Activated T-cell treated with anti-CD3 and anti-CD28 coated beads for 1 hour (primary cell): Measurements from ENCODE around the gene SHANK2.
"Not testable (repeated sequence)": the region's sequence is repeated elsewhere in the genome, so short reads cannot be mapped to it uniquely, and the experiment has no call there.

ENCODE experiments used
- DNase-seq: peaks from one replicate; pipeline ENCODE4 v3.0.0-alpha.2; 2020; ENCODE audit warnings: low read depth

Gene SHANK2

DNA sequence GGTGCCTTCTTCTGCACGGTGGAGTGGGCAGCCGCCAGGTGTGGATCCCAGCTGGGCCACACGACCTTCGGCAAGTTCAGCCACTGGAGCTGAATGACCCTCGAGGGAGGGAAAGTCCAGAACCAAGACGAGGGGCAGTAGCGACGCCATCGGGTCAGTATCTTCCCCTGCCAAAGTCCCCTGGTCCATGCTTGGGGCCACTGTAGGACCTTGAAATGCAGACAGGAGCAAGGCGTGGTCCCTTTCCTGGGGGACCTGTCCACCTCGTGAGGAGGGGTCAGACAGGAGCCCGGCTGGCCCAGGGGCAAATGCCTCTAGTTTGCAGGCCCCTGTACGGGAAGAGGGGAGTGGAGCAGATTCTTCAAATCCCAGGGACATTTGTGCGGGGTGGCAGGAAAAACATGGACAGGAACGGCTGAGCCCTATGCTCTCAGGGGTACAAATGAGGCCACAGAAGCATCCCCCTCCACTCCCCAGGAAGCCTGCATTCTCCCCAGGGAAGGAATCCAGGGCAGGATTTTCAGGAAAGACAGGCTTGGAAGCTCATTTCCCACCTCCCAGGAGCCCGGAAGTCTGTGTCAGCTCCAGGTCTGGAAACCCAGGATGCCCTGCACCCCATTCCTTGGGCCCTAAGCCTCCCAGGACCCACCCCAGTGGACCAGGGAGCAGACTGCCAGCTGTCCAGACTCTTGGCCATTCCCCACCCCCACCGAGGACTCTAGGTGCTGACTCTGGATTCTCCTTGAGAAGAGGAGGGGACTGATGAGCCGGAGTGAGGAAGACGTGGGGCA, 6.6 kb downstream of the SHANK2 start:
- no peak for DNase-seq

DNA sequence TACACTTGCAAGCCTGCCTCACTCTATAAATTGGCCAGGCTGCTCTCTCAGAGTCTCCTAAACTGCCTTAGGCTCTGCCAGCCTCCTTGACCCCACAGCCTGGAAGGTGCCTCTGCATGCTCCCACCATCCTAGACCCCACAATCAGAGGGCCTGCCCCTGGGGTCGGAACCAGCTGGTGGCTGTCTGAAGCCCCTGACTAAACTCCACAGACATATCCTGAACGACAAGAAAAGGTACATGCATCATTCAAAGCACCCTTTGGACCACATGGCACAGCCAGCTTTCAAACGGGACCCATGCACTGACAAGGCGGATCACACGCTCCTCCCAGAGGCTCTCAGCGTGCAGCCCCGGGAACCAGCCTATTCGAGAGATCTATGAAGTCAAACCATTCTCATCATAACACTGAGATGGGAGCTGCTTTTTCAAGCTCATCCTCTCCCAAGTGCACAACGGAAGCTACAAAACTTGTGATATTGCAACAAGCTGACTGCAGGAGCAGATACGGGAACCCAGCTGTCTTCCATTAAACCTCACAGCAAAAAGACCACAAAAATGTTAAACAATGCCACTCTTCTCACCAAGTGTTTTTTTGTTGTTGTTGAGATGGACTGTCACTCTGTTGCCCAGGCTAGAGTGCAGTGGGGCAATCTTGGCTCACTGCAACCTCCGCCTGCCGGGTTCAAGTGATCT, 8.1 kb downstream of the SHANK2 start:
- DNase-seq = no peak

DNA sequence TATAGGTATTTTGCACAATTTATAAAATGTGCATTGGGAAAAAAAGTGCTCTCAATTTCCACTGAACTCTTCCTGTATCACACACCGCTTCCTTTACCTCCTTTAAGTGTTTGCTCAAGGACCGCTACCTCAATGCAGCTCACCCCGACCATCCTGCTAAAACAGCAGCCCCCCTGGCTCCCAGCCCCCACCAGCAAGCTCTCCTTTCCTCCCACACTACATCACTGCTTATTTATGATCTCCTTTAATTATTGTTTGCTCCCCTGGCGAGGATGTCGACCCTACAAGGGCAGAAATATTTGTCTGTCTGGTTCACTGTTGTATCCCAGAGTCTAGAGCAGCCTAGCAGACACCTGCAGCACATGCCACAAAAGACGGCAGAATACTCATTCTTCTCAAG, 10.0 kb downstream of the SHANK2 start:
- DNase-seq = no peak

DNA sequence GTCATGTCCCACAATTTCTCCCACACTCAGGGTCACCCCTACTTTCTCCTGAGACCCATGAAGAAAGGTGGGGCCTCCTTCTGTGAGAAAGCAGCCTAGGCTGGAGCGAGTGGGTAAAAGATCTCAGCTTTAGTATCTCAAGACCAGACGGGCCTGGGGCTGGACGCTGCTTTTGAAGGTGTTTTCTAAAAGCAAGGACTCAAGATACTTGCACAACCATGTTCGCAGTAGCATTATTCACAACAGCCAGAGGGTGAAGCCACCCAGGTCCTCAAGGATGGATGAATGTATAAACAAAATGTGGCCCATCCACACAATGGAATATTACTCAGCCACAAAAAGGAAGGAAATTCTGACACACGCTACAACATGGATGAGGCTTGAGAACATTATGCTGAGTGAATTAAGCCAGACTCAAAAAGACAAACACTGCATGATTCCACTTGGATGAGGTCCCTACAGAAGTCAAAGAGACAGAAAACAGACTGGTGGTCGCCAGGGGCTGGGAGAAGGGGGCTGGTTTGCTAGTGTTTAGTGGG, 10.6 kb downstream of the SHANK2 start:
- DNase-seq = no peak

DNA sequence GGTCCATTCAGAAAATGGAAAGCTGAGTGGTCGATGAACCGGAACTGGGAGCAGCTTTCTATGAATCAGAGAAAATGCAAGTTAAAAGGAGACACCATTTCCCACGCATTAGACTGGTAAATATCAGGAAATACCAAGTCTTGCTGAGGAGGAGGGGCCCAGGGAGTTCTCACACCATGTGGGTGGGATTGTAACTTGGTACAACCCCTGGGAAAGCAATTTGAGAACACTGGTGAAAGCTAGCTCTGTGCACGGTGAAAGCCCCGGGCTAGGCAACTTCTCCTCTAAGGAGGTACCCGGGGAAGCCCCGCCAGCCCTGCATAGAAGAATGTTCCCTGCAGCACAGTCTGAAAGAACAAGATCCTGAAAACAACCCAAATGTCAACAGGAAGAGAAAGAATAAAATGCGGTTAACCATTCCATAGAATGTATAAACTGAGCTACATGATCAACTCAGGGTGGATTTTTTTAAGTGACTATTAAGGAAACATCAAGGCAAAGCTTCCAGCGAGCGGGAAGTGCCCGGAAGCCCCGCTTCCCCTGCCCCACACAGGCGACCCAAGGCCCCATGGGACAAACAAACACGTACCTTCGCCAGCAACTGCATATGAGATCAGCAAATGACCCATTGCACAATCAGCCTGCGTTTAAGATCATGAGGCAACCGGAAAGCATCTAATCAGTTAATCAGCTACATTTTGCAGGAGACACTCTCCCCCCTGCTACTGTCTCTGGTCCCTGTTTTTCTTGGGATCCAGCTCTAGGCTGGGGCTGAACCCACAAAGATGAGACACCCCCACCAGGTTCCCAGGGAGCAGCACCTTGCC, 11.3 kb downstream of the SHANK2 start:
- DNase-seq = no peak

GRCh38 chr11:71240061-71240690, 12.2 kb downstream of the SHANK2 start:
- DNase-seq = no peak

DNA sequence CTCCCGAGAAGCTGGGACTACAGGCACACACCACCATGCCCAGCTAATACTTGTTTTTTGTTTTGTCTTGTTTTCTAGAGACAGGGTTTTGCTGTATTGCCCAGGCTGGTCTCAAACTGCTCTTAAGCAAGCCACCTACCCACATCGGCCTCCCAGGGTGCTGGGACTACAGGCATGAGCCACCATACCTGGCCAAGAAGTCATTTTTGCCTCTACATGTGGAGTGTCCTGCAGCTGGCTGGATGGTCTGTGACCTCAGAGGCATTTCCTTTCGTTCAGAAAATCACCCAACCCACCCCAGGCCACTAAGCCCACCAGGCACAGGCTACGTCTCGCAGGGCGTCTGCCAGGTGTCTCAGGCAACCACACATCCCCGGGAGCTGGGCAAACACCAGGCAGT, 12.8 kb downstream of the SHANK2 start:
- no peak for DNase-seq

GRCh38 chr11:71238941-71239340, 13.4 kb downstream of the SHANK2 start:
- no peak for DNase-seq

DNA sequence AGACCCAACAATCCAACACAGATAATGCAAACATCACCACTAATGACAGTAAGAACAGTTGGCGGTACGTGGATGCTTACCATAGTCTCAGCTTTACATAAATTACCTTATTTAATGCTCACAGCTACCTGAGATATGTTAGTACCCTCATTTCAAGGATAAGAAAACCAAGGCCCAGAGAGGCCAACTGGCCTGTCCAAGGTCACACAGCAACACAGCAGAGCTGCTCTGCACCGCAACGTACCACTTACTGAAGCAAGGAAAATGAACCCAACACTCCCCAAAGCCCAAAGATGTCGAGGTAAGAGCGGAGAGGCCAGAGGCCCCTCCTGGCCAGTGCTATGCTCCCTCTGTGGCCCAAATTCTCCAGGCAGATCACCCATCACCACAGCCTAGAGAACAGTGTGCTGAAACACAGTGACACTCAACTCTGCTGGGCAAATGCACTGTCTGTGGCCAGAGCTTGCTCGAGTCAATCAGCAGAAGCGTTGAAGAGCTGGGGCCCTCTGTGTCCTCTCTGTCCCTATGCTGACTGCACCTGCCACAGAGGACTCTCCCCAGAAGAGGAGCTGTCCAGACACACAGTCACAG, 14.0 kb downstream of the SHANK2 start:
- no peak for DNase-seq

- DNase-seq = no peak
Observed at GRCh38 chr11:71237853-71238252, 14.5 kb downstream of the SHANK2 start.

DNA sequence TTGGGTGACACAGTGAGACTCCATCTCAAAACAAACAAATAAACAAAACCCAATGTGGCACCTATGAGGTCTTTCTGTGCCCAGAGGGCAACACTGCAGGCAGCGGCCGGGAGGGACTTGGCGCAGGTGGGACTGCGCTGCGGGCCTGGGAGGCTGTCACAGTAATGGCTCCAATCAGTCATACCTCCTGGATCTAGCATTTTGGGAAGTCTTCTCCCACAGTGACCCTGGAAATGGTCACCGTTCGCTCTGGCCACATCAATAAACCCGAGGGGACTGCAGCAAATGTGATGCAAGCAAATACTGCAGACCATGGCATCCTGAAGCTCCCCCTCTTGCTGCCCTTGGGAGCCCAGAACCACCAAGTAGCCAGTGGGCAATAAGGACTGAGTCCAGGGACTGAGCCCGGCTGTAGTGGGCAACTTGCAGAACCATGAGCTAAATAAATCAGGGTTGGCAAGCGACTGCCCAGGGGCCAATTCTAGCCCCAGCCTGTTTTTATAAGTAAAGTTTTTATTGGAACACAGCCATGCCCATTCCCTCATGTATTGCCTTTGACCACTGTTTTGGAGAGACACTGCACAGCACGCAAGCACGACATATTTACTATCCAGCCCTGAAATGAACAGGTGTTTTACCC, 15.4 kb downstream of the SHANK2 start:
- DNase-seq = no peak

DNA sequence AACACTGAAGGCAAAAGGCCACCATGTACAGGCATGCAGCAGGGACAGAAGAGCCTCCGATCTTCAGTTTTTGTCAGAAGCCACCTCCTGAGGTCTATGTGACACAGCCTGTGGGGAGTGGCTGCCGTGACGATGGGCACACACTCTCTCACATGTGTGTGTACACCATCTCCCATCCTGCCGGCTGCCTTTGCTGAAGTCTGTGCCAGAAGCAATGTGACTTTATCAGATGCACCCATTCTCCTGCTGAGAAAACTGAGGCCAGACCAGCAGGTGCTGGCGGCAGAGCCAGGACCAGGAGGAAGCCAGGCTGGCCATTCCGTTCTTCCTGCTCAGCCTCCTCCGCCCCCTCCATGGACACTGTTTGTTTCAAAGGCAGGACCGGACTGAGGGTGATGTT, 16.7 kb downstream of the SHANK2 start:
- DNase-seq = no peak

GRCh38 chr11:71233896-71234852, 18.2 kb downstream of the SHANK2 start:
- DNase-seq = not testable (repeated sequence)

- no peak for DNase-seq
Observed at GRCh38 chr11:71232364-71232763, 20.0 kb downstream of the SHANK2 start.

DNA sequence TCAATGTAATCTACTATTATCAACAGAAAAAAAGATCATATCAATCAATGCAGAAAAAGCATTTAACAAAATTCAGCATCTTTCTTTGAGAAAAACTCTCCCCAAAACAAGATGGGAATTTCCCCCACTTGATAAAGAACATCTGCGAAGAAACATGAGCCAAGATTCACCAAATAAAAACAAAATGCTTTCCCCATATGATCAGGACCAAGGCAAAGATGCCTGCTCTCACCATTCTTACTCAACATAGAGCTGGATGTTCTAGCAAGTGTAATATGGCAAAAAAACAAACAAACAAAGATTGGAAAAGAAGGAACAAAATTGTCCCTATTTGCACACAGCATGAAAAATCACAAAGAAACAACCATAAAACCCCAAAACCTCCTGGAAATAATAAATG, 23.4 kb downstream of the SHANK2 start:
- DNase-seq = no peak

DNA sequence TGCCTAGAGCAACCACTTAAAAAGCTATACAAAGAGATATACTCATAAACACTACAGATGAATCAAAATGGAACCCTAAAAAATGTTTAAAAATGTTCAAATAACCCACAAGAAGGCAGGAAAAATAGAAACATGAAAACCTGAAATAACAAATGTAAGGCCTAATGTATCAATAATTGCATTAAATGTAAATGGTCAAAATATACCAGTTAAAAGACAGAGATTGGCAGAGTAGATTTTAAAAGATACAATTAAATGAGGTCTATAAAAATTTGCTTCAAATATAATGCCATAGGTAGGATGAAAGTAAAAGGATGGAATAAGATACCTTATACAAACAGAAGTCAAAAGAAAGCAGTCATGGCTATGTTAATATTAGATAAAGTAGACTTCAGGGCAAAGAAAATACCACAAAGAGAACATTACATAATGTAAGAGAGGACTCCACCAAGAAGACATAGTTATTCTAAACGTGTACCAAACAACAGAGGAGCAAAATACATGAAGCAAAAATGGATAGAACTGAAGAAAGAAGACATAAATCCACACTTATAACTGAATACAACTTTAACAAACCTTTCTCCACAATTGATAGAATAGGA, 25.2 kb downstream of the SHANK2 start:
- DNase-seq = no peak

DNA sequence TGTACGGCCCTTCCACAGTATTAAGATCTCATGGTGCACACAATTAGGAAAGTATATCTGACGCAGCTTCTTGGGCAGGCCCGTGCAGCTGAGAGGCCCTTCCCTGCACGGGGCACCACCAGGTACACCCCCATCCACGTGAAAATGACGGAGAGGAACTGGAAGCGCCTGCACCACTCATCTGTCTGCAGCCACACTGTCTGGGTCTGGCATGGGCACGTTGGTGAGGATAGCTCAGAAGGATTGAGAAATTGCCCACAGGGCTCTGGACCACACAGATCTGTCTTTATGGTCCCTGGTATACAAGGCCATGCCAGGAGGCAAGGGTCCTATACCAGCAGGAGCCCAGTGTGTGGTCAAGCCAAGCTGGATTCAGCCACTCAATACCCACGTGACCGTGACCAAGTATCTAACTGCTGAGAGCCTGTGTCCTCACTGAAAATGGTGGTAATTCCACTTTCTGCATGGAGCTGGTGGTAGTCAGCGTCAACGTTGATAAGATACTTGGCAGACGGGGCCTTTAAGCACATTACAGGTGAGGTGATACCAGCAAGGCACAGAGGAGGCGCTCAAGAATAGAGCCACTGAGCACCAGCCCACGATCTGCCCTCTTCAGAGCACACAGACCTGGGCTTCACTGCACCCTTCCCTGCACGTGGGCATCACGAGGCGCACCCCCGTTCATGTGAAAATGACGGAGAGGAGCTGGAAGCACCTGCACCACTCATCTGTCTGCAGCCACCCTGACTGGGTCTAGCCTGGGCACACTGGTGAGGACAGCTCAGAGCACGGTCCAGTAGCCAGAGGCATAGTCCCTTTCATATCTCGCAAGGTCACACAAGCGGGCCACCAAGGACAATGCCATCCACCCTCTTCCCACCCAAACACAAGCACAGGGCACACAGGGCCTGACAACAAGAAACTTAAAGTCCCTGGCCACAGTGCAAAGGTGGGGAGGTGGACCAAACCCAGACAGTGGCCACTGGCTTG, 28.4 kb downstream of the SHANK2 start:
- DNase-seq = no peak

GRCh38 chr11:71223081-71223405, 29.3 kb downstream of the SHANK2 start:
- no peak for DNase-seq
